HG03159 (cell line): ENCODE measurements around the gene MEAF6.

Source experiments
- ATAC-seq: cut with Tn5 transposase; IDR thresholded peaks from one replicate; pipeline ENCODE4 v1.9.1; 2021; ENCODE audit warnings: mild to moderate bottlenecking, moderate library complexity; ENCODE audit not compliant: unreplicated experiment

The MEAF6 gene

GRCh38 chr1:37485902-37486679, 28.5 kb downstream of the MEAF6 start:
- ATAC-seq: no peak

- no peak for ATAC-seq
Observed at GRCh38 chr1:37484325-37485051, 30.1 kb downstream of the MEAF6 start.

GRCh38 chr1:37483785-37484184, 30.8 kb downstream of the MEAF6 start:
- ATAC-seq: no peak

- no peak for ATAC-seq
Observed at GRCh38 chr1:37482796-37483744, 31.5 kb downstream of the MEAF6 start.

- no peak for ATAC-seq
Observed at GRCh38 chr1:37482004-37482785, 32.4 kb downstream of the MEAF6 start.

GRCh38 chr1:37481289-37482003, 33.1 kb downstream of the MEAF6 start:
- ATAC-seq: no peak

GRCh38 chr1:37480581-37481288, 33.8 kb downstream of the MEAF6 start:
- no peak for ATAC-seq

GRCh38 chr1:37480125-37480466, 34.5 kb downstream of the MEAF6 start:
- ATAC-seq: no peak

- ATAC-seq: no peak
Observed at GRCh38 chr1:37479255-37480124, 35.1 kb downstream of the MEAF6 start.

- no peak for ATAC-seq
Observed at GRCh38 chr1:37478890-37479254, 35.7 kb downstream of the MEAF6 start.

- ATAC-seq: no peak
Observed at GRCh38 chr1:37478451-37478881, 36.1 kb downstream of the MEAF6 start.

GRCh38 chr1:37477946-37478345, 36.6 kb downstream of the MEAF6 start:
- no peak for ATAC-seq

GRCh38 chr1:37477198-37477931, 37.2 kb downstream of the MEAF6 start:
- peak; percentile 39 for ATAC-seq

- ATAC-seq: no peak
Observed at GRCh38 chr1:37476460-37477197, 37.9 kb downstream of the MEAF6 start.

GRCh38 chr1:37476087-37476452, 38.5 kb downstream of the MEAF6 start:
- no peak for ATAC-seq

- no peak for ATAC-seq
Observed at GRCh38 chr1:37475380-37476086, 39.0 kb downstream of the MEAF6 start.
